Subcutaneous adipose tissue (tissue), 4 donors: Measurements from ENCODE around the gene MKLN1. TPM values are rescaled to one million over a fixed set of nuclear protein-coding genes. Genes with fewer than 3 reads are reported as not detected.

Experiments used
- total RNA-seq, 4 donors: library from RNA; depleted of rRNA; stranded (reverse); fragments of >200 nt; gene quantifications; one replicate each; pipeline ENCODE4 v1.1.0, GENCODE V29; 2016
- TF ChIP-seq, protein P1 (sequence below): fragments of 450-650 bp; IDR thresholded peaks from one replicate; pipeline ENCODE4 v1.5.1; 2016; ENCODE audit warnings: low read depth, mild to moderate bottlenecking, control low read depth, antibody characterized with exemption, moderate library complexity

Gene MKLN1
- total RNA-seq, 4 donors from 2014 or later = 67.0 to 144 (median 89.2) TPM

DNA sequence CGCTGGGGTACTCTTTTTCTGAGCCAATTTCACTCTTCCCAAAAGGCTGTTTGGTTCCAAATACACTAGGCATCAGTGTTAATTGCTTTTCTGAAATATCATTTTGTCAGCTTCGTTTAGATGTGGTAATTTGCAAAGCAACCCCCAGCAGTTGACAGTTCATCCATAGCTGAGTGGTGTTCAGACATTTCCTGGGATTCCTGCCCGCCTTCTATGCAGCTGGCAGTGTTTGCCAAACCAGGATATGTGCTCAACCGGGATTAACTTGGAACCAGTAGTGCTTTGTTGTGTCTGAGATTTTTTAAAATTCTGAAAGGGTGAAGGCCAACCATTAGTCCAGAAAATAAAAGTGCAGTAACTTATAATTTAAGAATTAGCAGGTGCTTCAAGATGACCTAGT, 25.2 kb upstream of the MKLN1 start:
- TF ChIP-seq, protein P1, sequence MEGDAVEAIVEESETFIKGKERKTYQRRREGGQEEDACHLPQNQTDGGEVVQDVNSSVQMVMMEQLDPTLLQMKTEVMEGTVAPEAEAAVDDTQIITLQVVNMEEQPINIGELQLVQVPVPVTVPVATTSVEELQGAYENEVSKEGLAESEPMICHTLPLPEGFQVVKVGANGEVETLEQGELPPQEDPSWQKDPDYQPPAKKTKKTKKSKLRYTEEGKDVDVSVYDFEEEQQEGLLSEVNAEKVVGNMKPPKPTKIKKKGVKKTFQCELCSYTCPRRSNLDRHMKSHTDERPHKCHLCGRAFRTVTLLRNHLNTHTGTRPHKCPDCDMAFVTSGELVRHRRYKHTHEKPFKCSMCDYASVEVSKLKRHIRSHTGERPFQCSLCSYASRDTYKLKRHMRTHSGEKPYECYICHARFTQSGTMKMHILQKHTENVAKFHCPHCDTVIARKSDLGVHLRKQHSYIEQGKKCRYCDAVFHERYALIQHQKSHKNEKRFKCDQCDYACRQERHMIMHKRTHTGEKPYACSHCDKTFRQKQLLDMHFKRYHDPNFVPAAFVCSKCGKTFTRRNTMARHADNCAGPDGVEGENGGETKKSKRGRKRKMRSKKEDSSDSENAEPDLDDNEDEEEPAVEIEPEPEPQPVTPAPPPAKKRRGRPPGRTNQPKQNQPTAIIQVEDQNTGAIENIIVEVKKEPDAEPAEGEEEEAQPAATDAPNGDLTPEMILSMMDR = no peak

DNA sequence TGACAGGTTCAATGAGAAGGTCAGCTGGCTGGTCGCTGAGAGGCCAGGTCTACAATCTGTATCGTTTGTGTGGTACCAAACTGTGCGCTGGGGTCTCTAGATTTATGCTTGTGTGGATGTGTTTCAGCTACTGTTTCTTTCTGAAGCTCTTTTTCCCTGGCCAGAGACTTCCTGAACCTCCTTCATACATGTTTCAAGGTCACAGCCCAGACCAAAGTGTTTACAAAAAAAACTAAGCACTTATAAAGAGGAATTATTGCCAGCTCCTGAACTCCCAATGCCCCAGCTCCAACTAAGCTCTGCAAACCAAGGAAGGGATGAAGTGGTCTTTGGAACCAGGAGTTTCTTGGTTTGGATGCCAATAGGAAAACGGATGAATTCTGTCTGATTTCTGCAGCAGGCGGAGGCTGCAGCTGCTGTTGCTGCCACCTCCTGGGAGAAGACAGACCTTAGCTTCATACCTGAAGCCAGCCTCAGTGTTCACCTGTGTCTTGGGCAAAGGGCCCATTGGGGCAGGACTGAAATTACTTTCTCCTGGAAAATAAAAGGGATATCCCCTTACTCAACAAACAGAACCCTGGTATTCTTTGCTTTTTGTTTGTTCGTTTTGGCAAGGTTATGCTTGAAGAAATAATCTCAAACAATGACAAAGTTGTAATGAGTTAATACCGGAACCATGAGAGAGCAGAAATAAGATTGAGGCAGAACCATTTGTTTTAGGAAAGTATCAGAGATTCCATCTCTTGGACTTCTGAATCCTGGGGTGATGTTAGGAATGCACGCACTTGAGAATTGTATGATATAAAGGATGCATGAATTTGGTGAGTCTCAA, 24.6 kb upstream of the MKLN1 start:
- TF ChIP-seq, protein P1 = no peak

DNA sequence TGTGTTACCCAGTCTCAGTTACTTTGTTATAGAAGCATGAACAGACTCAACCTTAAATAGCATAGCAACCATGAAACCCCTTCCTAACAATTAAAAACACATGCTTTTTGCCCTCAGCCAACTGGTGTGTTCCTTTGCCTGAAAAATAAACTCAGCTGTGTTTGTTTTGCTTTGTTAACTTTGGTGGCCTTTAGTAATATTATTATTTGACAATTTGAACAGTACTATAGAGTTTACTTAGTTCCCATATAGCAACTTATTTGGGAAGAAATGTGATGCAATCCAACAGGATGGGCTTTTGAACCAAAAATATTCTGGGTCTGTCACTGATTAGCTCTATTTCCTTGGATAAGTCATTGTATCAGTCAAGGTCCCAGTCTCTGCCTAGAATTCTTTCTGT, 22.5 kb upstream of the MKLN1 start:
- TF ChIP-seq, protein P1 = no peak

DNA sequence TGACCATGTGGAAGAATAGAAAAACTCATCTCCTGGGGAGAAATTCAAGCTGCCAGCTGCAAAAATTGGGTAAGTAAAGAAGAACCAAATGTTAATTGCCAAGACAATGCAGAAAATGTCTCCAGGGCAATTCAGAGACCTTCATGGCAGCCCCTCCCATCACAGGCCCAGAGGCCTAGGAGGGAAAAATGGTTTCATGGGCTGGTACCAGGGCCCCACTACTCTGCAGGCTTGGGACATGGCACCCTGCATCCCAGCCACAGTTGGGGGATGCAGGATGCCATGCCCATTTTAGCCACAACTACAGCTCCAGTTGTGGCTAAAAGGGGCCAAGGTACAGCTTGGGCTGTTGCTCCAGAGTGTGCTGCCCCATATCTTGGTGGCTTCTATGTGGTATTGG, 20.9 kb upstream of the MKLN1 start:
- TF ChIP-seq, protein P1 = no peak

DNA sequence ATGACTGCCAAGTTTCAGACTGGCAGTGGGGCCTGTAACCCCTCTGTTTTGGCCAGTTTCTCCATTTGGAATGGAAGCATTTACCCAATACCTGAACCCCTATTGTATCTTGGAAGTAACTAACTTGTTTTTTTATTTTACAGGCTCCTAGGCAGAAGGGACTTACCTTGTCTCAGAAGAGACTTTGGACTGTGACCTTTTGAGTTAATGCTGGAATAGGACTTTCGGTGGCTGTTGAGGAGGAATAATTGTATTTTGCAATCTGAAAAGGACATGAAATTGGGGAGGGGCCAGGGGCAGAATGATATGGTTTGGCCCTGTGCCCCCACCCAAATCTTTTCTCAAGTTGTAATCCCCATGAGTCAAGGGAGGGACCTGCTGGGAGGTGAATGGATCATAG, 20.0 kb upstream of the MKLN1 start:
- TF ChIP-seq, protein P1 = no peak

DNA sequence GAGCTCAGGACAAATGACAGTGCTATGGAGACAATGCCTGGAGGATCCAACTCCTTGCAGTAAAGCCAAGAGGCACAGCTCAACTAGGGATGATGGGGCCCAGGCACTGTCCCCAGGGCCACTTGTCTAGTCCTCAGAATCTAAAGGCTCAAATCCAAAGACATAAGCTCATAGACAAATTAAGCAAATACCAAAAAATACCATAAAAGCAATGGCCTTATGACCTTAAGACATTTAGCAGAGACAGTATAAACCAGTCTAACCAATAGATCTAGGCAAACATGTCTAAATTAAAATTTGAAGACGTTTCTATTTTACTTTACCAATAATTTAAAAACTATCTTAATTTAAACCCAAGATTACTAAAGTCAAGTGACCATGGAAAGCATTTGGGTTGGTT, 14.8 kb upstream of the MKLN1 start:
- TF ChIP-seq, protein P1 = no peak

DNA sequence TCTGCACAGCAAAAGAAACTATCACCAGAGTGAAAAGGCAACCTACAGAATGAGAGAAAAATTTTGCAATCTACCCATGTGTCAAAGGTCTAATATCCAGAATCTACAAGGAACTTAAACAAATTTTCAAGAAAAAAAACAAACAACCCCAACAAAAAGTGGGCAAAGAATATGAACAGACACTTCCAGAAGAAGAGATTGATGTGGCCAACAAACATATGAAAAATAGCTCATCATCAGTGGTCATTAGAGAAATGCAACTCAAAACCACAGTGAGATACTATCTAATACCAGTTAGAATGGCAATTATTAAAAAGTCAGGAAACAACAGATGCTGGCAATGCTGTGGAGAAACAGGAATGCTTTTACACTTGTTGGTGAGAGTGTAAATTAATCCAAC, 7.1 kb upstream of the MKLN1 start:
- TF ChIP-seq, protein P1 = no peak
